Adrenal gland (tissue), 12 donors: Measurements from ENCODE around the gene CAPN5. TPM values are rescaled to one million over a fixed set of nuclear protein-coding genes. Genes with fewer than 3 reads are reported as not detected.

Experiments used
- DNase-seq, 7 donors: peaks; one replicate each; pipeline ENCODE4 v3.0.0-alpha.2; 2019 to 2020
- H3K27ac ChIP-seq, 5 donors: fragments of 200-600 bp; sonication (generic) in 4 of 5; 1 replicate in 3 of 5; 2 replicates in 2 of 5; pipeline versions ENCODE4 v1.5.1 to v1.8.0; 2016 to 2020; ENCODE audit warnings: mild to moderate bottlenecking in 1 of 5
- H3K27me3 ChIP-seq: fragments of 200-600 bp; 2 replicates; pipeline ENCODE4 v1.8.0; 2021
- H3K36me3 ChIP-seq, 2 donors: fragments of 200-600 bp; replicated peaks in 1 of 2; 1 replicate in 1 of 2; 2 replicates in 1 of 2; pipeline versions ENCODE4 v1.5.1 to v1.8.0; 2018 to 2022
- H3K4me1 ChIP-seq, 2 donors: fragments of 200-600 bp; replicated peaks in 1 of 2; 1 replicate in 1 of 2; 2 replicates in 1 of 2; pipeline versions ENCODE4 v1.5.1 to v1.8.0; 2018 to 2021
- H3K4me3 ChIP-seq, 4 donors: fragments of 200-600 bp; sonication (generic) in 3 of 4; one replicate each; pipeline ENCODE4 v1.5.1; 2016 to 2018
- H3K9me3 ChIP-seq, 3 donors: fragments of 200-600 bp; sonication (generic) in 1 of 3; replicated peaks in 1 of 3; 1 replicate in 2 of 3; 2 replicates in 1 of 3; pipeline versions ENCODE4 v1.5.1 to v1.8.0; 2016 to 2021
- CTCF ChIP-seq, 6 experiments: fragments of 450-650 bp in 4 of 6; fragments of 200-600 bp in 2 of 6; sonication (generic) in 1 of 6; IDR thresholded peaks; 1 replicate in 5 of 6; 2 replicates in 1 of 6; pipeline versions ENCODE4 v1.5.1 to v1.8.0; 2016 to 2021; ENCODE audit warnings: antibody characterized with exemption in 6 of 6, mild to moderate bottlenecking in 2 of 6, moderate library complexity in 1 of 6
- POLR2A ChIP-seq, 2 donors: fragments of 450-650 bp; IDR thresholded peaks; one replicate each; pipeline ENCODE4 v1.6.1; 2017; ENCODE audit warnings: antibody characterized with exemption in 2 of 2, mild to moderate bottlenecking in 2 of 2, moderate library complexity in 1 of 2
- WGBS, 4 donors: extraction: QIAGEN DNeasy Blood & Tissue Kit in 2 of 4; methylation state at CpG; one replicate each; pipeline versions ENCODE4 v1.1.5 to v1.1.7; 2013 to 2017; 5-methylcytosine and 5-hydroxymethylcytosine counted together
- intact Hi-C, 2 donors: fragments of 100-400 bp; cut with DNase I; formaldehyde crosslinking; loops; one replicate each; pipeline versions ENCODE4 v1.14.1 to v1.15.0; 2022 to 2023
- polyA plus RNA-seq, 3 donors: library from polyadenylated mRNA; stranded (reverse); fragments of 200-250 nt in 2 of 3; fragments of 350-450 nt in 1 of 3; fragmentation: Illumina TruSeq in 1 of 3; extraction: RNeasy Lipid Tissue Mini Kit (QIAGEN cat#74804) in 1 of 3; gene quantifications; one replicate each; pipeline ENCODE4 v1.2.3, GENCODE V29; 2013 to 2014
- total RNA-seq, 9 donors: library from RNA; depleted of rRNA in 4 of 9; stranded (reverse); fragments of >200 nt in 4 of 9; fragments of 120-200 nt in 1 of 9; fragmentation: NEBNext Ultra II Directional in 1 of 9; extraction: Animal tissue kit (Norgen Biotek cat#: 25700) in 1 of 9; gene quantifications; one replicate each; pipeline versions ENCODE4 v1.1.0 to v1.2.4, GENCODE V29; 2013 to 2023
- donor health status: healthy with polysubstance abuse.
- donor health status: Bipolar disorder and iron deficiency.
- donor health status: DM: yes; HTN: yes; CAD: no.
- donor health status: DM: no; HTN: no; CAD: no.
- donor health status: DM: no; HTN: no; CAD: no.
- donor health status: DM: yes; HTN: yes; CAD: no.

The CAPN5 gene
- total and polyA plus RNA-seq, 12 donors, result 5.6 to 29.6 (median 18.4) TPM

- H3K4me1 ChIP-seq, result peaks cover 54 to 69% of the 10 kb centered on the region in 2 donors
- DNase-seq, result peak in 6 of 7 donors; percentile 66 to 83 (median 74)
- no peaks in the 10 kb centered on the region for H3K36me3 ChIP-seq
- no peaks in the 10 kb centered on the region for H3K9me3 ChIP-seq
- H3K27me3 ChIP-seq, result no peaks in the 10 kb centered on the region
- peak overlapping the region in 4 of 5 donors; percentile 17 to 61 (median 48) for H3K27ac ChIP-seq
- TF ChIP-seq CTCF (IDR thresholded peaks at IDR 0.05) (no peak), POLR2A (IDR thresholded peaks at IDR 0.05) (no peak)
- no peak overlapping the region for H3K4me3 ChIP-seq
- 62 to 90% (median 67%) methylated on average over 9 to 11 of the region's 11 CpGs for WGBS, 4 donors
- intact Hi-C loops, result loop anchor here in 1 of 2 donors (5.0 kb wide), 1 partner anchor 62 kb away; no protein-coding TSS in a partner anchor
Observed at GRCh38 chr11:77109236-77110019, 42.7 kb downstream of the CAPN5 start.

GRCh38 chr11:77110836-77111235 lies 44.1 kb downstream of the CAPN5 start:
- Histone ChIP-seq H3K9me3 (no peaks in the 10 kb centered on the region), H3K36me3 (no peaks in the 10 kb centered on the region), H3K27me3 (no peaks in the 10 kb centered on the region), H3K27ac (peak overlapping the region in 2 of 5 donors; percentile 22 to 72), H3K4me3 (no peak overlapping the region), H3K4me1 (peaks cover 49 to 55% of the 10 kb centered on the region in 2 donors)
- TF ChIP-seq CTCF (IDR thresholded peaks at IDR 0.05), result no peak
- no peak for TF ChIP-seq POLR2A (IDR thresholded peaks at IDR 0.05)
- intact Hi-C loops, result loop anchor here in 1 of 2 donors (5.0 kb wide), 1 partner anchor 64 kb away; no protein-coding TSS in a partner anchor
- no peak for DNase-seq
- 74 to 90% (median 80%) methylated on average over 5 to 6 of the region's 6 CpGs for WGBS, 4 donors

GRCh38 chr11:77111277-77111676 lies 44.5 kb downstream of the CAPN5 start:
- no peaks in the 10 kb centered on the region for H3K27me3 ChIP-seq
- DNase-seq, result peak in 1 of 7 donors; percentile 46
- no peaks in the 10 kb centered on the region for H3K36me3 ChIP-seq
- H3K4me3 ChIP-seq, result no peak overlapping the region
- 33 to 53% (median 46%) methylated on average over 1 to 3 of the region's 3 CpGs for WGBS, 4 donors
- H3K27ac ChIP-seq, result peak overlapping the region in 1 of 5 donors; percentile 22
- intact Hi-C loops, result loop anchor here in 1 of 2 donors (5.0 kb wide), 1 partner anchor 64 kb away; no protein-coding TSS in a partner anchor
- TF ChIP-seq POLR2A (IDR thresholded peaks at IDR 0.05) (no peak), CTCF (IDR thresholded peaks at IDR 0.05) (no peak)
- peaks cover 45 to 51% of the 10 kb centered on the region in 2 donors for H3K4me1 ChIP-seq
- no peaks in the 10 kb centered on the region for H3K9me3 ChIP-seq

GRCh38 chr11:77111946-77112345 lies 45.2 kb downstream of the CAPN5 start:
- TF ChIP-seq CTCF (IDR thresholded peaks at IDR 0.05), result no peak
- no peak for TF ChIP-seq POLR2A (IDR thresholded peaks at IDR 0.05)
- 84 to 97% (median 95%) methylated on average over 6 of the region's 6 CpGs for WGBS, 4 donors
- Histone ChIP-seq H3K4me1 (peaks cover 40 to 44% of the 10 kb centered on the region in 2 donors), H3K36me3 (no peaks in the 10 kb centered on the region), H3K27ac (no peak overlapping the region), H3K9me3 (no peaks in the 10 kb centered on the region), H3K4me3 (no peak overlapping the region), H3K27me3 (no peaks in the 10 kb centered on the region)
- no peak for DNase-seq
- intact Hi-C loops, result loop anchor here in 1 of 2 donors (5.0 kb wide), 1 partner anchor 65 kb away; no protein-coding TSS in a partner anchor
